ENCODE measurements around the gene FCGR2B.
A peak's percentile ranks its signal among the peaks of the same experiment; 100 is the strongest.

Gene FCGR2B

GRCh38 chr1:161706113-161706481, 43.2 kb downstream of the FCGR2B start:
- Histone ChIP-seq H3K27me3 (ENCODE audit: insufficient read depth, poor library complexity, severe bottlenecking) (no peaks in the 10 kb centered on the region), H3K4me1 (ENCODE audit: insufficient read depth, poor library complexity, severe bottlenecking) (peaks cover 12% of the 10 kb centered on the region), H3K9me3 (ENCODE audit: severe bottlenecking) (no peaks in the 10 kb centered on the region), H3K36me3 (ENCODE audit: low read depth) (no peaks in the 10 kb centered on the region), H3K27ac (ENCODE audit: poor library complexity, severe bottlenecking) (peak overlapping the region; percentile 61), H3K4me3 (ENCODE audit: severe bottlenecking) (no peak overlapping the region)
- TF ChIP-seq, protein P1, sequence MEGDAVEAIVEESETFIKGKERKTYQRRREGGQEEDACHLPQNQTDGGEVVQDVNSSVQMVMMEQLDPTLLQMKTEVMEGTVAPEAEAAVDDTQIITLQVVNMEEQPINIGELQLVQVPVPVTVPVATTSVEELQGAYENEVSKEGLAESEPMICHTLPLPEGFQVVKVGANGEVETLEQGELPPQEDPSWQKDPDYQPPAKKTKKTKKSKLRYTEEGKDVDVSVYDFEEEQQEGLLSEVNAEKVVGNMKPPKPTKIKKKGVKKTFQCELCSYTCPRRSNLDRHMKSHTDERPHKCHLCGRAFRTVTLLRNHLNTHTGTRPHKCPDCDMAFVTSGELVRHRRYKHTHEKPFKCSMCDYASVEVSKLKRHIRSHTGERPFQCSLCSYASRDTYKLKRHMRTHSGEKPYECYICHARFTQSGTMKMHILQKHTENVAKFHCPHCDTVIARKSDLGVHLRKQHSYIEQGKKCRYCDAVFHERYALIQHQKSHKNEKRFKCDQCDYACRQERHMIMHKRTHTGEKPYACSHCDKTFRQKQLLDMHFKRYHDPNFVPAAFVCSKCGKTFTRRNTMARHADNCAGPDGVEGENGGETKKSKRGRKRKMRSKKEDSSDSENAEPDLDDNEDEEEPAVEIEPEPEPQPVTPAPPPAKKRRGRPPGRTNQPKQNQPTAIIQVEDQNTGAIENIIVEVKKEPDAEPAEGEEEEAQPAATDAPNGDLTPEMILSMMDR (IDR thresholded peaks at IDR 0.05; ENCODE audit: poor library complexity, severe bottlenecking) = no peak
- DNase-seq (ENCODE audit: low spot score) (no peak), ATAC-seq (ENCODE audit: low read depth) (no peak; the same call in 1 of the 3 replicates)

GRCh38 chr1:161706482-161707347, 43.8 kb downstream of the FCGR2B start, which contains the start of gene FCRLA:
Gene FCRLA (plus strand): TSS chr1:161707229. CDS start chr1:161707265, 36 bp downstream.
- ATAC-seq (ENCODE audit: low read depth) (peak; percentile 95), DNase-seq (ENCODE audit: low spot score) (no peak)
- TF ChIP-seq, protein P1 (IDR thresholded peaks at IDR 0.05; ENCODE audit: poor library complexity, severe bottlenecking) = no peak
- Histone ChIP-seq H3K27me3 (ENCODE audit: insufficient read depth, poor library complexity, severe bottlenecking) (no peaks in the 10 kb centered on the region), H3K4me1 (ENCODE audit: insufficient read depth, poor library complexity, severe bottlenecking) (peaks cover 12% of the 10 kb centered on the region), H3K27ac (ENCODE audit: poor library complexity, severe bottlenecking) (peak within 1 kb of the TSS; percentile 61), H3K36me3 (ENCODE audit: low read depth) (no peaks in the 10 kb centered on the region), H3K9me3 (ENCODE audit: severe bottlenecking) (no peaks in the 10 kb centered on the region), H3K4me3 (ENCODE audit: severe bottlenecking) (no peak within 1 kb of the TSS)

DNA sequence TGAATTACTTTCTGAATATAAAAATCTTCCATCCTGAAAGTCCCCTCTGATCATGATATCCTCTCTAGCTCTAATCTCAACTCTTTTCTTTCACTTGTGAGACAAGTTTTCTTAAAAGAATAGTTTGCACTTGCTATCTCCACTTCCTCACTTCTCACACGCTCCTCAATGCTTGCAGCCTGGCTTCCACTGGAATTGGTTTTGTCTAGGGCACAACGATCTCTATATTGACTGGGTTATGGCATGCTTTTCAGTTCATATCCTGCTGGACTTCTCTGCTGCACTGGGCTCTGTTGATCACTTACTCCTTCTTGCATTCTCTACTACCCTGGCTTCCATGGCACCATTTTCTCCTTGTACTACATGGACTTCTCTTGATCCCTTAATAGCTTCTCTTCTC, 44.6 kb downstream of the FCGR2B start:
- TF ChIP-seq, protein P1 (IDR thresholded peaks at IDR 0.05; ENCODE audit: poor library complexity, severe bottlenecking) = no peak
- DNase-seq (ENCODE audit: low spot score) = no peak
- ATAC-seq (ENCODE audit: low read depth) = no peak
- H3K27me3 ChIP-seq (ENCODE audit: insufficient read depth, poor library complexity, severe bottlenecking) = no peaks in the 10 kb centered on the region
- peak overlapping the region; percentile 61 for H3K27ac ChIP-seq (ENCODE audit: poor library complexity, severe bottlenecking)
- H3K36me3 ChIP-seq (ENCODE audit: low read depth) = no peaks in the 10 kb centered on the region
- H3K4me3 ChIP-seq (ENCODE audit: severe bottlenecking) = no peak overlapping the region
- H3K9me3 ChIP-seq (ENCODE audit: severe bottlenecking) = no peaks in the 10 kb centered on the region
- H3K4me1 ChIP-seq (ENCODE audit: insufficient read depth, poor library complexity, severe bottlenecking) = peaks cover 12% of the 10 kb centered on the region

GRCh38 chr1:161709373-161709772, 46.4 kb downstream of the FCGR2B start:
- Histone ChIP-seq H3K27ac (ENCODE audit: poor library complexity, severe bottlenecking) (no peak overlapping the region), H3K9me3 (ENCODE audit: severe bottlenecking) (no peaks in the 10 kb centered on the region), H3K36me3 (ENCODE audit: low read depth) (no peaks in the 10 kb centered on the region), H3K4me3 (ENCODE audit: severe bottlenecking) (no peak overlapping the region), H3K4me1 (ENCODE audit: insufficient read depth, poor library complexity, severe bottlenecking) (peaks cover 12% of the 10 kb centered on the region), H3K27me3 (ENCODE audit: insufficient read depth, poor library complexity, severe bottlenecking) (no peaks in the 10 kb centered on the region)
- DNase-seq (ENCODE audit: low spot score) (no peak), ATAC-seq (ENCODE audit: low read depth) (no peak)
- TF ChIP-seq, protein P1 (IDR thresholded peaks at IDR 0.05; ENCODE audit: poor library complexity, severe bottlenecking) = no peak

DNA sequence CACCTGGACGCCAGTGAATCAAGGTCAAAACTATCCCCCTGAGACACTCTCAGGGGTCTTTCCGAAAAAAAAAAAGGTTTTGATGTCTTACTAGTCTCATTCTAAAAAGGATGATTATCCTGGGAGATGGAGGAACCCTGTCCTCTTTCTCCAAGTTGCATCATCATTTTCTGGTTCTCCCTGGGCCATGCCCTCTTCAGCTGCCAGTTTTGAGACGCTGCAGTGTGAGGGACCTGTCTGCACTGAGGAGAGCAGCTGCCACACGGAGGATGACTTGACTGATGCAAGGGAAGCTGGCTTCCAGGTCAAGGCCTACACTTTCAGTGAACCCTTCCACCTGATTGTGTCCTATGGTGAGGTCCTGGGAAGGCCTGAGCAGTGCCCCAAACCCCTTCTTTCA, 47.6 kb downstream of the FCGR2B start:
- H3K27me3 ChIP-seq (ENCODE audit: insufficient read depth, poor library complexity, severe bottlenecking) = no peaks in the 10 kb centered on the region
- H3K9me3 ChIP-seq (ENCODE audit: severe bottlenecking) = no peaks in the 10 kb centered on the region
- TF ChIP-seq, protein P1 (IDR thresholded peaks at IDR 0.05; ENCODE audit: poor library complexity, severe bottlenecking) = no peak
- DNase-seq (ENCODE audit: low spot score) (no peak), ATAC-seq (ENCODE audit: low read depth) (no peak)
- no peaks in the 10 kb centered on the region for H3K36me3 ChIP-seq (ENCODE audit: low read depth)
- H3K4me1 ChIP-seq (ENCODE audit: insufficient read depth, poor library complexity, severe bottlenecking) = peaks cover 12% of the 10 kb centered on the region
- H3K4me3 ChIP-seq (ENCODE audit: severe bottlenecking) = no peak overlapping the region
- no peak overlapping the region for H3K27ac ChIP-seq (ENCODE audit: poor library complexity, severe bottlenecking)
